Stomach smooth muscle (tissue), 2 donors: ENCODE data around the gene DCLK1.
A peak's percentile ranks its signal among the peaks of the same experiment; 100 is the strongest.

ENCODE experiments used
- H3K27ac ChIP-seq: one replicate; pipeline ENCODE4 v1.7.0; 2013; ENCODE audit warnings: mild to moderate bottlenecking, low read length, inconsistent platforms
- H3K27me3 ChIP-seq, 2 donors: one replicate each; pipeline ENCODE4 v1.7.0; 2013; ENCODE audit warnings: low read length in 2 of 2; ENCODE audit not compliant: insufficient read depth in 2 of 2, control insufficient read depth in 1 of 2
- H3K36me3 ChIP-seq, 2 donors: one replicate each; pipeline ENCODE4 v1.7.0; 2013; ENCODE audit warnings: low read length in 2 of 2; ENCODE audit not compliant: control insufficient read depth in 2 of 2, insufficient read depth in 2 of 2
- H3K4me1 ChIP-seq: one replicate; pipeline ENCODE4 v1.7.0; 2013; ENCODE audit warnings: low read length; ENCODE audit not compliant: control insufficient read depth, insufficient read depth
- H3K4me3 ChIP-seq, 2 donors: one replicate each; pipeline ENCODE4 v1.7.0; 2013; ENCODE audit warnings: low read length in 2 of 2
- H3K9ac ChIP-seq, 2 donors: one replicate each; pipeline ENCODE4 v1.7.0; 2013; ENCODE audit warnings: low read length in 2 of 2, mild to moderate bottlenecking in 1 of 2
- H3K9me3 ChIP-seq, 2 donors: one replicate each; pipeline ENCODE4 v1.7.0; 2013; ENCODE audit warnings: low read length in 2 of 2; ENCODE audit not compliant: control insufficient read depth in 2 of 2
- donor health status: healthy.
- donor health status: Pancreatic carcinoma.

The DCLK1 gene

GRCh38 chr13:35865341-35866240 is 265.6 kb downstream of the DCLK1 start:
- H3K4me1 ChIP-seq = peaks cover 4% of the 10 kb centered on the region
- H3K27me3 ChIP-seq = no peaks in the 10 kb centered on the region
- H3K27ac ChIP-seq = no peak overlapping the region
- no peaks in the 10 kb centered on the region for H3K9me3 ChIP-seq
- peaks cover 0 to 4% of the 10 kb centered on the region in 2 donors for H3K36me3 ChIP-seq
- H3K9ac ChIP-seq = no peak overlapping the region
- H3K4me3 ChIP-seq = no peak overlapping the region

- H3K27me3 ChIP-seq = no peaks in the 10 kb centered on the region
- H3K27ac ChIP-seq = peak overlapping the region; percentile 90
- peaks cover 39% of the 10 kb centered on the region for H3K4me1 ChIP-seq
- H3K9me3 ChIP-seq = no peaks in the 10 kb centered on the region
- H3K9ac ChIP-seq = no peak overlapping the region
- no peaks in the 10 kb centered on the region for H3K36me3 ChIP-seq
- no peak overlapping the region for H3K4me3 ChIP-seq
Measured at GRCh38 chr13:35860661-35861060, 270.5 kb downstream of the DCLK1 start.

- Histone ChIP-seq H3K4me3 (no peak overlapping the region), H3K36me3 (no peaks in the 10 kb centered on the region), H3K9ac (no peak overlapping the region), H3K4me1 (peaks cover 39% of the 10 kb centered on the region), H3K9me3 (no peaks in the 10 kb centered on the region), H3K27me3 (no peaks in the 10 kb centered on the region), H3K27ac (peak overlapping the region; percentile 90)
Measured at GRCh38 chr13:35859981-35860380, 271.2 kb downstream of the DCLK1 start.

GRCh38 chr13:35858665-35859064 is 272.5 kb downstream of the DCLK1 start:
- Histone ChIP-seq H3K4me3 (peak overlapping the region in 1 of 2 donors; percentile 55), H3K9ac (peak overlapping the region in 1 of 2 donors; percentile 36), H3K27me3 (no peaks in the 10 kb centered on the region), H3K9me3 (no peaks in the 10 kb centered on the region), H3K4me1 (peaks cover 39% of the 10 kb centered on the region), H3K27ac (peak overlapping the region; percentile 90), H3K36me3 (no peaks in the 10 kb centered on the region)

- H3K27ac ChIP-seq = peak overlapping the region; percentile 90
- no peaks in the 10 kb centered on the region for H3K36me3 ChIP-seq
- H3K4me3 ChIP-seq = peak overlapping the region in 1 of 2 donors; percentile 8
- H3K9me3 ChIP-seq = no peaks in the 10 kb centered on the region
- H3K4me1 ChIP-seq = peaks cover 39% of the 10 kb centered on the region
- H3K27me3 ChIP-seq = no peaks in the 10 kb centered on the region
- H3K9ac ChIP-seq = peak overlapping the region in 1 of 2 donors; percentile 36
Measured at GRCh38 chr13:35857769-35858168, 273.4 kb downstream of the DCLK1 start.

- Histone ChIP-seq H3K9ac (no peak overlapping the region), H3K36me3 (no peaks in the 10 kb centered on the region), H3K4me1 (peaks cover 39% of the 10 kb centered on the region), H3K27ac (peak overlapping the region; percentile 90), H3K4me3 (no peak overlapping the region), H3K9me3 (no peaks in the 10 kb centered on the region), H3K27me3 (no peaks in the 10 kb centered on the region)
Measured at GRCh38 chr13:35856721-35857364, 274.3 kb downstream of the DCLK1 start.

GRCh38 chr13:35856084-35856483 is 275.1 kb downstream of the DCLK1 start:
- H3K4me3 ChIP-seq = no peak overlapping the region
- H3K27ac ChIP-seq = peak overlapping the region; percentile 32
- no peaks in the 10 kb centered on the region for H3K9me3 ChIP-seq
- H3K4me1 ChIP-seq = peaks cover 46% of the 10 kb centered on the region
- no peaks in the 10 kb centered on the region for H3K27me3 ChIP-seq
- no peak overlapping the region for H3K9ac ChIP-seq
- H3K36me3 ChIP-seq = no peaks in the 10 kb centered on the region

- no peaks in the 10 kb centered on the region for H3K27me3 ChIP-seq
- no peak overlapping the region for H3K9ac ChIP-seq
- peak overlapping the region; percentile 32 for H3K27ac ChIP-seq
- H3K4me1 ChIP-seq = peaks cover 44% of the 10 kb centered on the region
- no peaks in the 10 kb centered on the region for H3K36me3 ChIP-seq
- H3K4me3 ChIP-seq = no peak overlapping the region
- no peaks in the 10 kb centered on the region for H3K9me3 ChIP-seq
Measured at GRCh38 chr13:35855531-35856019, 275.6 kb downstream of the DCLK1 start.

- Histone ChIP-seq H3K4me1 (peaks cover 32% of the 10 kb centered on the region), H3K9ac (no peak overlapping the region), H3K4me3 (no peak overlapping the region), H3K27me3 (no peaks in the 10 kb centered on the region), H3K9me3 (no peaks in the 10 kb centered on the region), H3K27ac (peak overlapping the region; percentile 56), H3K36me3 (no peaks in the 10 kb centered on the region)
Measured at GRCh38 chr13:35854286-35854685, 276.9 kb downstream of the DCLK1 start.

GRCh38 chr13:35851881-35852280 is 279.3 kb downstream of the DCLK1 start:
- Histone ChIP-seq H3K9me3 (no peaks in the 10 kb centered on the region), H3K4me1 (peaks cover 20% of the 10 kb centered on the region), H3K36me3 (no peaks in the 10 kb centered on the region), H3K27me3 (no peaks in the 10 kb centered on the region), H3K4me3 (no peak overlapping the region), H3K9ac (no peak overlapping the region), H3K27ac (peak overlapping the region; percentile 32)
